EH (cell line): Measurements from ENCODE around the gene NOL3.

Source experiments
- DNase-seq: peaks from one replicate; pipeline ENCODE4 v3.0.0-alpha.2; 2015; ENCODE audit warnings: low read depth

Gene NOL3

GRCh38 chr16:67190041-67190440, 19.7 kb downstream of the NOL3 start, which contains the start of gene EXOC3L1:
TSS of gene EXOC3L1 (minus strand) at chr16:67190136. CDS start at chr16:67189676, 460 bp downstream.
- no peak for DNase-seq

GRCh38 chr16:67190448-67191399, 20.4 kb downstream of the NOL3 start:
- DNase-seq, result peak; percentile 52

- no peak for DNase-seq
These were observed 21.2 kb downstream of the NOL3 start for GRCh38 chr16:67191411-67191994.

GRCh38 chr16:67191995-67192681, 21.8 kb downstream of the NOL3 start, which contains the start of gene E2F4:
TSS of gene E2F4 (plus strand) at chr16:67192155. CDS start at chr16:67192228, 73 bp downstream.
- DNase-seq, result peak; percentile 90

- DNase-seq, result no peak
These were observed 22.5 kb downstream of the NOL3 start for GRCh38 chr16:67192781-67193361.

- DNase-seq, result no peak
These were observed 23.2 kb downstream of the NOL3 start for GRCh38 chr16:67193536-67193935.

GRCh38 chr16:67194260-67194659, 23.9 kb downstream of the NOL3 start:
- no peak for DNase-seq

- no peak for DNase-seq
These were observed 25.3 kb downstream of the NOL3 start for GRCh38 chr16:67195676-67196075.

- no peak for DNase-seq
These were observed 26.5 kb downstream of the NOL3 start for GRCh38 chr16:67196881-67197280.

- no peak for DNase-seq
These were observed 27.4 kb downstream of the NOL3 start for GRCh38 chr16:67197704-67198103.

GRCh38 chr16:67198238-67198734, 27.9 kb downstream of the NOL3 start:
- DNase-seq, result peak; percentile 44

GRCh38 chr16:67199011-67199807, 28.9 kb downstream of the NOL3 start, which contains the start of gene ELMO3:
TSS of gene ELMO3 (plus strand) at chr16:67199131. CDS start at chr16:67199327, 196 bp downstream.
- no peak for DNase-seq

GRCh38 chr16:67199808-67200198, 29.5 kb downstream of the NOL3 start:
- DNase-seq, result no peak

- no peak for DNase-seq
These were observed 30.2 kb downstream of the NOL3 start for GRCh38 chr16:67200491-67200890.

GRCh38 chr16:67201411-67202345, 31.3 kb downstream of the NOL3 start:
- no peak for DNase-seq

- DNase-seq, result no peak
These were observed 32.1 kb downstream of the NOL3 start for GRCh38 chr16:67202426-67202825.

GRCh38 chr16:67202956-67203493, 32.7 kb downstream of the NOL3 start:
- no peak for DNase-seq

GRCh38 chr16:67204076-67204475, 33.7 kb downstream of the NOL3 start:
- no peak for DNase-seq

GRCh38 chr16:67206129-67206837, 35.9 kb downstream of the NOL3 start:
- no peak for DNase-seq
